Neural cell (in vitro differentiated cells): Measurements from ENCODE around the gene APOL4. TPM values are rescaled to one million over a fixed set of nuclear protein-coding genes. Genes with fewer than 3 reads are reported as not detected.

Experiments
- H2AFZ ChIP-seq: fragments of 200-600, 300-800 bp; sonication (generic), shearing (Covaris generic); 2 replicates; pipeline ENCODE4 v1.6.0; 2014; ENCODE audit warnings: low read depth, mild to moderate bottlenecking, antibody characterized with exemption, low read length, moderate library complexity
- H3F3A ChIP-seq: fragments of 200-600 bp; shearing (Covaris generic); 2 replicates; pipeline ENCODE4 v1.6.1; 2016; ENCODE audit warnings: mild to moderate bottlenecking, moderate library complexity, mixed read lengths, antibody characterized with exemption, low read length; ENCODE audit not compliant: insufficient read depth, poor library complexity, severe bottlenecking
- H3K27ac ChIP-seq: fragments of 200-600, 300-800 bp; sonication (generic), shearing (Covaris generic); 2 replicates; pipeline ENCODE4 v1.5.1; 2014; ENCODE audit warnings: mild to moderate bottlenecking, low read length, moderate library complexity
- H3K27me3 ChIP-seq: fragments of 300-800, 200-600 bp; sonication (generic), shearing (Covaris generic); 2 replicates; pipeline ENCODE4 v1.6.0; 2014; ENCODE audit warnings: mild to moderate bottlenecking, low read depth, low read length, moderate library complexity; ENCODE audit not compliant: insufficient read depth
- H3K36me3 ChIP-seq: fragments of 300-800, 200-600 bp; sonication (generic), shearing (Covaris generic); 2 replicates; pipeline ENCODE4 v1.5.1; 2014; ENCODE audit warnings: mild to moderate bottlenecking, antibody characterized with exemption, low read length, moderate library complexity; ENCODE audit not compliant: insufficient read depth
- H3K4me2 ChIP-seq: fragments of 300-800, 200-600 bp; sonication (generic), shearing (Covaris generic); 2 replicates; pipeline ENCODE4 v1.6.0; 2014; ENCODE audit warnings: mild to moderate bottlenecking, low read length
- H3K4me3 ChIP-seq: fragments of 300-800, 200-600 bp; sonication (generic), shearing (Covaris generic); 2 replicates; pipeline ENCODE4 v1.5.1; 2014; ENCODE audit warnings: mild to moderate bottlenecking, low read length, moderate library complexity
- H3K79me2 ChIP-seq: fragments of 200-600 bp; shearing (Covaris generic); replicated peaks from 2 replicates; pipeline ENCODE4 v1.6.0; 2014; ENCODE audit warnings: mild to moderate bottlenecking, low read length, moderate library complexity; ENCODE audit not compliant: insufficient read depth
- H3K9ac ChIP-seq: fragments of 300-800, 200-600 bp; sonication (generic), shearing (Covaris generic); 2 replicates; pipeline ENCODE4 v1.6.1; 2016; ENCODE audit warnings: mild to moderate bottlenecking, low read length, mixed read lengths
- H3K9me2 ChIP-seq: fragments of 200-600 bp; shearing (Covaris generic); 2 replicates; pipeline ENCODE4 v1.6.1; 2016; ENCODE audit warnings: mild to moderate bottlenecking, low read length, mixed read lengths; ENCODE audit not compliant: insufficient read depth
- H3K9me3 ChIP-seq: fragments of 200-600, 300-800 bp; sonication (generic), shearing (Covaris generic); 2 replicates; pipeline ENCODE4 v1.6.1; 2016; ENCODE audit warnings: mild to moderate bottlenecking, mixed run types, low read length, moderate library complexity, mixed read lengths
- H4K20me1 ChIP-seq: fragments of 200-600 bp; shearing (Covaris generic); 2 replicates; pipeline ENCODE4 v1.6.1; 2016; ENCODE audit warnings: mild to moderate bottlenecking, mixed run types; ENCODE audit not compliant: insufficient read depth
- CTCF ChIP-seq: fragments of 450-650 bp; IDR thresholded peaks from 2 replicates; pipeline ENCODE4 v1.5.1; 2014; ENCODE audit warnings: antibody characterized with exemption, mild to moderate bottlenecking, moderate library complexity; ENCODE audit not compliant: poor library complexity, severe bottlenecking
- EP300 ChIP-seq: fragments of 450-650 bp; conservative IDR thresholded peaks from 2 replicates; pipeline ENCODE4 v1.6.1; 2014; ENCODE audit warnings: antibody characterized with exemption, mild to moderate bottlenecking, moderate library complexity; ENCODE audit not compliant: poor library complexity, severe bottlenecking
- EZH2 ChIP-seq: fragments of 200-600, 300-800 bp; shearing (Covaris generic), sonication (generic); IDR thresholded peaks from 2 replicates; pipeline ENCODE4 v1.6.1; 2014; ENCODE audit warnings: antibody characterized with exemption, low read length, borderline replicate concordance, mild to moderate bottlenecking; ENCODE audit not compliant: insufficient read depth, poor library complexity, severe bottlenecking
- MXI1 ChIP-seq: fragments of 450-650 bp; conservative IDR thresholded peaks from 2 replicates; pipeline ENCODE4 v1.6.1; 2014; ENCODE audit warnings: antibody characterized with exemption, mild to moderate bottlenecking; ENCODE audit not compliant: poor library complexity, severe bottlenecking
- POLR2AphosphoS5 ChIP-seq: IDR thresholded peaks from 2 replicates; pipeline ENCODE4 v1.6.1; 2012
- RAD21 ChIP-seq: fragments of 450-650 bp; conservative IDR thresholded peaks from 2 replicates; pipeline ENCODE4 v1.6.1; 2014; ENCODE audit warnings: antibody characterized with exemption, mild to moderate bottlenecking, moderate library complexity
- REST ChIP-seq: IDR thresholded peaks from 2 replicates; pipeline ENCODE4 v1.6.1; 2012; ENCODE audit warnings: borderline replicate concordance
- SMC3 ChIP-seq: fragments of 450-650 bp; conservative IDR thresholded peaks from 2 replicates; pipeline ENCODE4 v1.6.1; 2014; ENCODE audit warnings: antibody characterized with exemption, mild to moderate bottlenecking, moderate library complexity; ENCODE audit not compliant: poor library complexity
- TAF1 ChIP-seq: IDR thresholded peaks from 2 replicates; pipeline ENCODE4 v1.6.1; 2012; ENCODE audit warnings: low read depth
- polyA plus RNA-seq: library from polyadenylated mRNA; depleted of rRNA; stranded (reverse); fragments of >200 nt; gene quantifications from 2 replicates; pipeline ENCODE4 v1.2.3, GENCODE V29; 2014

APOL4 gene
- polyA plus RNA-seq, 1 donor from 2014 or later: not detected

GRCh38 chr22:36239401-36240171, 38.0 kb upstream of the APOL4 start, which contains the start of gene APOL2:
Gene APOL2, minus strand, starts transcription at chr22:36239527. Its CDS starts 6,365 bp downstream, at chr22:36233162.
- Histone ChIP-seq H3F3A (no peaks in the 10 kb centered on the region), H3K9me3 (no peaks in the 10 kb centered on the region), H3K9ac (peak within 1 kb of the TSS; percentile 26), H3K27me3 (no peaks in the 10 kb centered on the region), H2AFZ (no peak within 1 kb of the TSS), H3K9me2 (no peaks in the 10 kb centered on the region), H3K36me3 (no peaks in the 10 kb centered on the region), H3K79me2 (no peaks in the 10 kb centered on the region), H3K27ac (no peak within 1 kb of the TSS), H4K20me1 (no peaks in the 10 kb centered on the region), H3K4me2 (no peak within 1 kb of the TSS), H3K4me3 (no peak within 1 kb of the TSS)
- peak; percentile 49 for TF ChIP-seq CTCF
- no peak for TF ChIP-seq SMC3

- H3K4me2 ChIP-seq: no peak overlapping the region
- no peak overlapping the region for H3K27ac ChIP-seq
- no peaks in the 10 kb centered on the region for H3K36me3 ChIP-seq
- H3K27me3 ChIP-seq: no peaks in the 10 kb centered on the region
- H3K9me3 ChIP-seq: no peaks in the 10 kb centered on the region
- no peak overlapping the region for H2AFZ ChIP-seq
- no peaks in the 10 kb centered on the region for H3K79me2 ChIP-seq
- H3K9me2 ChIP-seq: no peaks in the 10 kb centered on the region
- H3F3A ChIP-seq: no peaks in the 10 kb centered on the region
- no peak overlapping the region for H3K9ac ChIP-seq
- no peak overlapping the region for H3K4me3 ChIP-seq
- no peaks in the 10 kb centered on the region for H4K20me1 ChIP-seq
- TF ChIP-seq SMC3 (no peak), MXI1 (no peak), EP300 (no peak), EZH2 (no peak), TAF1 (no peak)
Observed at GRCh38 chr22:36239150-36239400, 37.5 kb upstream of the APOL4 start.

- H3F3A ChIP-seq: no peaks in the 10 kb centered on the region
- H3K9me2 ChIP-seq: no peaks in the 10 kb centered on the region
- TF ChIP-seq POLR2AphosphoS5 (no peak), REST (no peak), TAF1 (no peak), RAD21 (no peak), EP300 (no peak), SMC3 (no peak), MXI1 (no peak), CTCF (no peak), EZH2 (no peak)
- H3K9me3 ChIP-seq: no peaks in the 10 kb centered on the region
- no peaks in the 10 kb centered on the region for H4K20me1 ChIP-seq
- no peak overlapping the region for H2AFZ ChIP-seq
- H3K9ac ChIP-seq: no peak overlapping the region
- H3K4me2 ChIP-seq: no peak overlapping the region
- H3K36me3 ChIP-seq: no peaks in the 10 kb centered on the region
- H3K27ac ChIP-seq: no peak overlapping the region
- H3K79me2 ChIP-seq: no peaks in the 10 kb centered on the region
- no peak overlapping the region for H3K4me3 ChIP-seq
- no peaks in the 10 kb centered on the region for H3K27me3 ChIP-seq
Observed at GRCh38 chr22:36238373-36239149, 37.0 kb upstream of the APOL4 start.
